Tibial nerve (tissue), 4 donors: Measurements from ENCODE around the gene MS4A6E.

Experiments used
- CTCF ChIP-seq, 5 experiments: fragments of 200-600 bp in 3 of 5; fragments of 450-650 bp in 2 of 5; sonication (generic) in 3 of 5; IDR thresholded peaks; one replicate each; pipeline ENCODE4 v1.5.1; 2016 to 2019; ENCODE audit warnings: antibody characterized with exemption in 5 of 5, mild to moderate bottlenecking in 3 of 5, moderate library complexity in 2 of 5
- EP300 ChIP-seq, 2 donors: sonication (generic); formaldehyde crosslinking; IDR thresholded peaks; one replicate each; pipeline ENCODE4 v1.6.1; 2017; ENCODE audit warnings: antibody characterized with exemption in 2 of 2, mild to moderate bottlenecking in 1 of 2
- POLR2A ChIP-seq, 2 donors: fragments of 450-650 bp; IDR thresholded peaks; one replicate each; pipeline ENCODE4 v1.6.1; 2017; ENCODE audit warnings: antibody characterized with exemption in 2 of 2, mild to moderate bottlenecking in 2 of 2, moderate library complexity in 2 of 2

DNA sequence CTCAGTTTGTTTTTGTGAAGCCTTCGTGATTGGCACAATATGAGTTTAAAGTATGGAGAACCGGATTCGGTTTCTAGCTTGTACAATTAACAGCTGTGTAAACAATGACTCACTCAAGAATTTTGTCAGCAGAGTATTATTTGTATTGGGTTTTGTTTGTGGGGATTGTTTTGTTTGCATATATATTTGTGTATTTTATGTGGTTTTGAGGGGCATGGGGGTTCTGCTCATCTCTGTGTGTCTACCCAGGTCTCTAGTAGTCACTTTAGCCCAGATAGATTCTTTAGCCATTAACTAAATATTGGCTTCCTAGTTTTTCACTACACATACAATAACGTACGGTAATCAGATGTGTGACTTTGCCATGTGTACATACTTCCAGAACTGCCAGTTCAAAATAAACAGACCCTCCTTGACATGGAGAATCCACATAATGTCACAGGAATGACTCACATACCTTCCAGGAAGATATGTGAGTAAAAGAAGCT is 43.8 kb downstream of the MS4A6E start:
- TF ChIP-seq CTCF (IDR thresholded peaks at IDR 0.05) (no peak), POLR2A (IDR thresholded peaks at IDR 0.05) (no peak), EP300 (IDR thresholded peaks at IDR 0.05) (no peak)
